Astrocyte of the spinal cord (primary cell): Measurements from ENCODE around the gene CARD10.

Experiments used
- DNase-seq: peaks from one replicate; pipeline ENCODE4 v3.0.0; 2011; ENCODE audit warnings: low read depth, low spot score
- H3K4me3 ChIP-seq: 2 replicates; pipeline ENCODE4 v1.5.1; 2011; ENCODE audit warnings: low read depth, mild to moderate bottlenecking, low read length, moderate library complexity
- CTCF ChIP-seq: IDR thresholded peaks from 2 replicates; pipeline ENCODE4 v1.5.1; 2012; ENCODE audit warnings: low read depth, mild to moderate bottlenecking, low read length, inconsistent platforms
- in situ Hi-C: cut with HindIII; loops from 2 replicates; pipeline ENCODE4 v1.10.0; 2017; ENCODE audit warnings: low sequenced_read_pairs

CARD10 gene

GRCh38 chr22:37516456-37516855 lies 2.8 kb downstream of the CARD10 start:
- H3K4me3 ChIP-seq, result no peak overlapping the region
- DNase-seq, result no peak
- no peak for TF ChIP-seq CTCF
- in situ Hi-C loops, result no loop called here

- no peak for TF ChIP-seq CTCF
- no peak overlapping the region for H3K4me3 ChIP-seq
- DNase-seq, result no peak
- in situ Hi-C loops, result no loop called here
Measured at GRCh38 chr22:37515901-37516300, 3.3 kb downstream of the CARD10 start.

GRCh38 chr22:37514526-37515051 lies 4.6 kb downstream of the CARD10 start:
- in situ Hi-C loops, result no loop called here

GRCh38 chr22:37511395-37512104 lies 7.7 kb downstream of the CARD10 start:
- TF ChIP-seq CTCF, result no peak
- no peak for DNase-seq
- no peak overlapping the region for H3K4me3 ChIP-seq
- in situ Hi-C loops, result no loop called here

More at GRCh38 chr22:37514526-37515051, 4.6 kb downstream of the CARD10 start:
- no peak overlapping the region for H3K4me3 ChIP-seq
- TF ChIP-seq CTCF, result no peak
- DNase-seq, result no peak

- no peak for DNase-seq
- H3K4me3 ChIP-seq, result no peak overlapping the region
- in situ Hi-C loops, result no loop called here
- TF ChIP-seq CTCF, result no peak
Measured at GRCh38 chr22:37510091-37510490, 9.1 kb downstream of the CARD10 start.

- H3K4me3 ChIP-seq, result no peak overlapping the region
- TF ChIP-seq CTCF, result no peak
- no peak for DNase-seq
- in situ Hi-C loops, result no loop called here
Measured at GRCh38 chr22:37509059-37509860, 10.0 kb downstream of the CARD10 start.
